PC-3 (cell line): ENCODE measurements around the gene RBMS3. TPM values are rescaled to one million over a fixed set of nuclear protein-coding genes. Genes with fewer than 3 reads are reported as not detected.

Source experiments
- ATAC-seq: fragments of 200-7000 bp; cut with Tn5 transposase; 2 replicates; pipeline ENCODE4 v1.9.1; 2020; ENCODE audit warnings: mild to moderate bottlenecking, moderate library complexity
- BruUV-seq: library from RNA; stranded (reverse); fragments of 400-500 nt; replicated peaks from 2 replicates; lab custom pipeline; 2021; lab: Mats Ljungman, UMichigan
- CTCF ChIA-PET: fragments of 300-600 bp; sonication (Branson Sonifier 250); formaldehyde crosslinking; loops from one replicate; lab custom pipeline; 2022; ENCODE audit warnings: antibody characterized with exemption; lab: Charles Lee
- POLR2A ChIA-PET: fragments of 300-600 bp; sonication (Branson Sonifier 250); formaldehyde crosslinking; loops from one replicate; lab custom pipeline; 2022; ENCODE audit warnings: antibody characterized with exemption; ENCODE audit not compliant: unreplicated experiment; lab: Charles Lee
- DNase-seq: peaks from one replicate; pipeline ENCODE4 v3.0.0-alpha.2; 2015
- H2AFZ ChIP-seq: fragments of 300-600 bp; sonication (generic); 2 replicates; pipeline ENCODE4 v1.6.0; 2016; ENCODE audit warnings: antibody characterized with exemption, low read length
- H3F3A ChIP-seq: fragments of 300-600 bp; sonication (generic); one replicate; pipeline ENCODE4 v1.6.0; 2017; ENCODE audit warnings: antibody characterized with exemption, low read length, control low read depth, mild to moderate bottlenecking; ENCODE audit not compliant: unreplicated experiment
- H3K27ac ChIP-seq: fragments of 300-600 bp; sonication (generic); 2 replicates; pipeline ENCODE4 v1.5.1; 2016; ENCODE audit warnings: mild to moderate bottlenecking, low read length
- H3K27me3 ChIP-seq: fragments of 300-600 bp; sonication (generic); 2 replicates; pipeline ENCODE4 v1.6.1; 2016; ENCODE audit warnings: low read length, mixed read lengths
- H3K36me3 ChIP-seq: fragments of 300-600 bp; sonication (generic); 2 replicates; pipeline ENCODE4 v1.6.1; 2016; ENCODE audit warnings: low read depth, mixed run types, low read length, mixed read lengths
- H3K4me1 ChIP-seq: fragments of 300-600 bp; sonication (generic); 2 replicates; pipeline ENCODE4 v1.5.1; 2016; ENCODE audit warnings: low read length; ENCODE audit not compliant: insufficient read depth
- H3K4me2 ChIP-seq: fragments of 300-600 bp; sonication (generic); 2 replicates; pipeline ENCODE4 v1.6.0; 2016; ENCODE audit warnings: low read length
- H3K4me3 ChIP-seq: fragments of 300-600 bp; sonication (generic); 2 replicates; pipeline ENCODE4 v1.5.1; 2016; ENCODE audit warnings: mild to moderate bottlenecking, low read length, mixed read lengths
- H3K79me2 ChIP-seq: fragments of 300-600 bp; sonication (generic); 2 replicates; pipeline ENCODE4 v1.6.1; 2017; ENCODE audit warnings: low read length, mixed read lengths
- H3K9ac ChIP-seq: fragments of 300-600 bp; sonication (generic); 2 replicates; pipeline ENCODE4 v1.6.0; 2016; ENCODE audit warnings: mild to moderate bottlenecking, low read length
- H3K9me2 ChIP-seq: fragments of 300-600 bp; sonication (generic); replicated peaks from 2 replicates; pipeline ENCODE4 v1.6.1; 2016; ENCODE audit warnings: mixed run types, low read length, mixed read lengths
- H3K9me3 ChIP-seq: fragments of 300-600 bp; sonication (generic); 2 replicates; pipeline ENCODE4 v1.6.1; 2016; ENCODE audit warnings: low read length, mixed read lengths
- H4K20me1 ChIP-seq: fragments of 300-600 bp; sonication (generic); 2 replicates; pipeline ENCODE4 v1.6.1; 2016; ENCODE audit warnings: low read length, mixed read lengths
- EZH2 ChIP-seq: fragments of 300-600 bp; sonication (generic); IDR thresholded peaks from one replicate; pipeline ENCODE4 v1.6.1; 2017; ENCODE audit warnings: antibody characterized with exemption, mild to moderate bottlenecking, low read length; ENCODE audit not compliant: unreplicated experiment
- EZH2phosphoT487 ChIP-seq: fragments of 300-600 bp; sonication (generic); IDR thresholded peaks from 2 replicates; pipeline ENCODE4 v1.6.1; 2018; ENCODE audit warnings: mild to moderate bottlenecking, antibody characterized with exemption, low read length, borderline replicate concordance
- intact Hi-C: fragments of 100-400 bp; cut with micrococcal nuclease; formaldehyde crosslinking; loops from 2 replicates; pipeline ENCODE4 v1.9.0; 2023
- total RNA-seq: library from RNA; depleted of rRNA; stranded (reverse); fragments of >200 nt; gene quantifications from 2 replicates; pipeline ENCODE4 v1.2.3, GENCODE V29; 2014
- TF ChIP-seq, protein P1 (sequence below): fragments of 300-600 bp; sonication (generic); conservative IDR thresholded peaks from 2 replicates; pipeline ENCODE4 v1.5.1; 2017; ENCODE audit warnings: antibody characterized with exemption, low read depth, mild to moderate bottlenecking, low read length

The RBMS3 gene
- total RNA-seq, 1 experiment from 2014 or later, result 5.4 TPM

DNA sequence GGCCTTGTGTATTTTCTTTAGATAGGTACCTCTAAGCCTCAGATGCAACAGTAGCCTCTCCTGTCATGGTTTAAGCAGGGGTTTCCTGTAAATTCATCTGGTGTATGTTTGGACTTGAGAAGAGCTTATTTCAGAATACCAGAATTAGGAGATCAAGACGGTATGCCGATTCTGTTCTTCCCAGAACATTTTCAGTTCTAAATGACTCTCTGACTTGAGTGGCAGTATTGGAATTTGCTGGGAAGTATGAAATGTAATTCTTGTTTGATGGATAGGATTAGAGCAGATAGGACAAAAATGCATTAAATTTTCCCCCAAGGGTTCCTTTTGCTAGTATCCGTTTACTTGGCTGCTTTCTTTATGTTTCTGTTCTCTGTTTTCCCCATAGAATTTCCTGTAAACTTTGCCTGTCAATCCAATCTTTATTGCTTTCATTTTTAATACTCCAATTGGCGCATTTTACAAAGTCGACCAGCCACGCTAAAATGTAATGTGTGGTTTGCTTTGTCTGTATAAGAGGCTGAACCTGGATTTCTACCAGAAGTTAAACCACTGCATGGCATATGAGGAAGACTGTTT is 612.2 kb downstream of the RBMS3 start:
- CTCF ChIA-PET, result no interaction called here
- no peak overlapping the region for H3K27ac ChIP-seq
- TF ChIP-seq EZH2, result no peak
- TF ChIP-seq, protein P1, sequence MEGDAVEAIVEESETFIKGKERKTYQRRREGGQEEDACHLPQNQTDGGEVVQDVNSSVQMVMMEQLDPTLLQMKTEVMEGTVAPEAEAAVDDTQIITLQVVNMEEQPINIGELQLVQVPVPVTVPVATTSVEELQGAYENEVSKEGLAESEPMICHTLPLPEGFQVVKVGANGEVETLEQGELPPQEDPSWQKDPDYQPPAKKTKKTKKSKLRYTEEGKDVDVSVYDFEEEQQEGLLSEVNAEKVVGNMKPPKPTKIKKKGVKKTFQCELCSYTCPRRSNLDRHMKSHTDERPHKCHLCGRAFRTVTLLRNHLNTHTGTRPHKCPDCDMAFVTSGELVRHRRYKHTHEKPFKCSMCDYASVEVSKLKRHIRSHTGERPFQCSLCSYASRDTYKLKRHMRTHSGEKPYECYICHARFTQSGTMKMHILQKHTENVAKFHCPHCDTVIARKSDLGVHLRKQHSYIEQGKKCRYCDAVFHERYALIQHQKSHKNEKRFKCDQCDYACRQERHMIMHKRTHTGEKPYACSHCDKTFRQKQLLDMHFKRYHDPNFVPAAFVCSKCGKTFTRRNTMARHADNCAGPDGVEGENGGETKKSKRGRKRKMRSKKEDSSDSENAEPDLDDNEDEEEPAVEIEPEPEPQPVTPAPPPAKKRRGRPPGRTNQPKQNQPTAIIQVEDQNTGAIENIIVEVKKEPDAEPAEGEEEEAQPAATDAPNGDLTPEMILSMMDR, result no peak
- TF ChIP-seq EZH2phosphoT487, result no peak
- POLR2A ChIA-PET, result no interaction called here
- H4K20me1 ChIP-seq, result no peaks in the 10 kb centered on the region
- H3K79me2 ChIP-seq, result no peaks in the 10 kb centered on the region
- no peak overlapping the region for H3K4me2 ChIP-seq
- ATAC-seq (no peak), DNase-seq (no peak)
- no peaks in the 10 kb centered on the region for H3K9me3 ChIP-seq
- no peaks in the 10 kb centered on the region for H3K36me3 ChIP-seq
- no peak overlapping the region for H3K4me3 ChIP-seq
- no TSS peak for BruUV-seq
- intact Hi-C loops, result no loop called here
- H3K27me3 ChIP-seq, result no peaks in the 10 kb centered on the region
- no peaks in the 10 kb centered on the region; the same call in 1 of the 2 replicates for H3K9me2 ChIP-seq
- H2AFZ ChIP-seq, result no peak overlapping the region
- H3K9ac ChIP-seq, result no peak overlapping the region
- H3K4me1 ChIP-seq, result no peaks in the 10 kb centered on the region
- no peaks in the 10 kb centered on the region for H3F3A ChIP-seq

DNA sequence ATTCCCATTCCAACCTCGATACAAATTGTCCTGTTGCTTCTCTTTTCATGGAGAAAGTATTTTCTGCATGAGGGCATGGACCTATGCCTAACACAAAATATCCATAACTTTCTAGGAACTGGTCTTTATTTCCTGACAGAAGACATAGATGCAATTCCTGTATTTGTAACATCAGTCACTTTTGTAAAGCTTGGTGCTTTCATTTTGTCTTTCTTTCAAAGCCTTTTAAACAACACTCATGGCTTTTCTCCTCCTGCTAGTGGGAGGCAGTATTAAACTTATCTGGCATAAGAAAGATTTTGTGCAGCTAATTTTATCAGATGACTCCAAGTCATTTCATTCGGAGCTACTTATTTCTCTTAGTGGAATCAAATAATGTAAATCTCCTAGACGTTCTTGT is 616.0 kb downstream of the RBMS3 start:
- H3K9ac ChIP-seq, result no peak overlapping the region
- no peak for ATAC-seq
- no peaks in the 10 kb centered on the region for H3K36me3 ChIP-seq
- no peaks in the 10 kb centered on the region for H3K27me3 ChIP-seq
- H3K9me2 ChIP-seq, result no peaks in the 10 kb centered on the region; the same call in 1 of the 2 replicates
- H3K4me3 ChIP-seq, result no peak overlapping the region
- no peak overlapping the region for H3K4me2 ChIP-seq
- no TSS peak for BruUV-seq
- TF ChIP-seq EZH2phosphoT487, result no peak
- TF ChIP-seq EZH2, result no peak
- TF ChIP-seq, protein P1, result no peak
- no peaks in the 10 kb centered on the region for H3F3A ChIP-seq
- H3K9me3 ChIP-seq, result no peaks in the 10 kb centered on the region
- H3K27ac ChIP-seq, result no peak overlapping the region
- DNase-seq, result no peak
- H3K4me1 ChIP-seq, result no peaks in the 10 kb centered on the region
- no peaks in the 10 kb centered on the region for H4K20me1 ChIP-seq
- H3K79me2 ChIP-seq, result no peaks in the 10 kb centered on the region
- CTCF ChIA-PET, result no interaction called here
- no peak overlapping the region for H2AFZ ChIP-seq
- intact Hi-C loops, result no loop called here
- POLR2A ChIA-PET, result no interaction called here

DNA sequence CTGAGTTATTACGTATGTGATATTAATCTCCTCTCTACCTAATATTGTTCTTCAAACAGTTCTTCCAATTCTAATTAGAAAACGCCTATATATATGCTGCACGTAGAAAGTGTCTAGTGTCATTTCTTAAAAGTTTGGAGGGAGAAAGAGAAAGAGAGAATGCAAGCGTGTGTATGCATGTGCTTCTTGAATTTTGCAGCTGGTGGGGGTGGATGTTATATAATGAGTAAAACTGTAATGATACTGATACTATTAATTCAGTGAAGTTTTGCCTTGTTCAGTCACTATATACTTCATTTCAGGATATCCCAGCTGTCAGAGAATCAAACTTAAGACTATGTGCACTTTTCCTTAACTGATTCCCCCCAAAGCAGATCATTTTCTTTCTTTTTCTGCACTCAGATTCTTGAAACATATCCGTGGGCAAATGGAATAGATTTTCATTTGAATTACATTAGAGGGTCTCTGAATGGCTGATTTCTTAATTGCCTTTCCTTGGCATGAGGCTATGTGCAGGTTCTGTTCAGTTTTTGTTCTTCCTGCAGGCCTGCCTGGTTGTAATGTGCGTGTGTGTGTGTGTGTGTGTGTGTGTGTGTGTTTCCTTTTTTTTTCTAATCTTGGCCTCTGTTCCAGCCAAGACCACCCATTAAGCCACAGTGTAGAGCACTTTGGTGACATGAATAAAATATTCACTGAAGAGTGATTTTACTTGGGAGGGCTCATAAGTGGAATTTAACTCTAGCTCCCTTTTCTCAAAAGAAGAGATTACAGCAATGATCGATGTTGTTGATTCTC is 617.5 kb downstream of the RBMS3 start:
- Histone ChIP-seq H3K79me2 (no peaks in the 10 kb centered on the region), H3K27ac (no peak overlapping the region), H3K9me3 (no peaks in the 10 kb centered on the region), H3K9ac (no peak overlapping the region), H4K20me1 (no peaks in the 10 kb centered on the region), H3K4me3 (no peak overlapping the region), H3K27me3 (no peaks in the 10 kb centered on the region), H3K9me2 (no peaks in the 10 kb centered on the region; the same call in 1 of the 2 replicates), H3K4me1 (no peaks in the 10 kb centered on the region), H3F3A (no peaks in the 10 kb centered on the region), H3K36me3 (no peaks in the 10 kb centered on the region), H3K4me2 (no peak overlapping the region), H2AFZ (no peak overlapping the region)
- ATAC-seq (no peak), DNase-seq (no peak)
- intact Hi-C loops, result no loop called here
- ChIA-PET CTCF (no interaction called here), POLR2A (no interaction called here)
- TF ChIP-seq, protein P1, result no peak
- no peak for TF ChIP-seq EZH2
- TF ChIP-seq EZH2phosphoT487, result no peak
- BruUV-seq, result no TSS peak
